Psoas muscle (tissue), 8 donors: ENCODE results near the gene GSDMA. TPM values are rescaled to one million over a fixed set of nuclear protein-coding genes. Genes with fewer than 3 reads are reported as not detected.

Experiments used
- ATAC-seq, 4 donors: fragments of 200-7000 bp; cut with Tn5 transposase; one replicate each; pipeline ENCODE4 v1.9.1; 2020; ENCODE audit warnings: moderate library complexity in 3 of 4, mild to moderate bottlenecking in 2 of 4
- DNase-seq, 2 donors: peaks; one replicate each; pipeline ENCODE4 v3.0.0-alpha.2; 2020
- H3K27ac ChIP-seq: fragments of 200-600 bp; one replicate; pipeline ENCODE4 v1.8.0; 2022
- H3K27me3 ChIP-seq, 3 donors: fragments of 200-600 bp in 1 of 3; one replicate each; pipeline versions ENCODE4 v1.6.1 to v1.8.0; 2013 to 2022; ENCODE audit warnings: low read length in 2 of 3, mild to moderate bottlenecking in 2 of 3, moderate library complexity in 1 of 3; ENCODE audit not compliant: insufficient read depth in 3 of 3
- H3K36me3 ChIP-seq, 2 donors: fragments of 200-600 bp in 1 of 2; one replicate each; pipeline versions ENCODE4 v1.6.1 to v1.8.0; 2013 to 2022; ENCODE audit warnings: low read depth in 1 of 2, mild to moderate bottlenecking in 1 of 2, moderate library complexity in 1 of 2; ENCODE audit not compliant: insufficient read depth in 1 of 2
- H3K4me1 ChIP-seq: fragments of 200-600 bp; one replicate; pipeline ENCODE4 v1.8.0; 2022
- H3K4me3 ChIP-seq: fragments of 200-600 bp; one replicate; pipeline ENCODE4 v1.8.0; 2022; ENCODE audit warnings: mild to moderate bottlenecking
- H3K9me3 ChIP-seq: fragments of 200-600 bp; one replicate; pipeline ENCODE4 v1.8.0; 2022
- WGBS, 3 donors: extraction: QIAGEN DNeasy Blood & Tissue Kit; methylation state at CpG; one replicate each; pipeline versions ENCODE4 v1.1.6 to v1.1.7; 2013; 5-methylcytosine and 5-hydroxymethylcytosine counted together
- intact Hi-C, 2 donors: fragments of 100-400 bp; cut with DNase I; formaldehyde crosslinking; loops; one replicate each; pipeline versions ENCODE4 v1.11.0 to v1.14.2; 2022
- polyA plus RNA-seq, 3 donors: library from polyadenylated mRNA; stranded (reverse); fragments of 200-250 nt; gene quantifications; one replicate each; pipeline ENCODE4 v1.2.3, GENCODE V29; 2013
- total RNA-seq, 4 donors: library from RNA; stranded (reverse); fragmentation: NEBNext Ultra II Directional in 2 of 4; extraction: Animal tissue kit (Norgen Biotek cat#: 25700) in 2 of 4; gene quantifications; one replicate each; pipeline versions ENCODE4 v1.2.1 to v1.2.4, GENCODE V29; 2021 to 2023
- TF ChIP-seq, protein P1 (sequence below): fragments of 200-600 bp; IDR thresholded peaks from one replicate; pipeline ENCODE4 v1.8.0; 2022; ENCODE audit warnings: antibody characterized with exemption
- donor health status: healthy with polysubstance abuse.
- donor health status: DM: no; HTN: no; CAD: no; lungs with moderate emphysema.
- donor health status: Bipolar disorder and iron deficiency.
- donor health status: healthy.
- donor health status: DM: yes; HTN: yes; CAD: no.
- donor health status: DM: no; HTN: no; CAD: no.
- donor health status: DM: no; HTN: no; CAD: no.
- donor health status: DM: yes; HTN: yes; CAD: no.

The GSDMA gene
- total and polyA plus RNA-seq, 7 donors = 0.03 to 0.32 (median 0.15) TPM; not detected in 3

DNA sequence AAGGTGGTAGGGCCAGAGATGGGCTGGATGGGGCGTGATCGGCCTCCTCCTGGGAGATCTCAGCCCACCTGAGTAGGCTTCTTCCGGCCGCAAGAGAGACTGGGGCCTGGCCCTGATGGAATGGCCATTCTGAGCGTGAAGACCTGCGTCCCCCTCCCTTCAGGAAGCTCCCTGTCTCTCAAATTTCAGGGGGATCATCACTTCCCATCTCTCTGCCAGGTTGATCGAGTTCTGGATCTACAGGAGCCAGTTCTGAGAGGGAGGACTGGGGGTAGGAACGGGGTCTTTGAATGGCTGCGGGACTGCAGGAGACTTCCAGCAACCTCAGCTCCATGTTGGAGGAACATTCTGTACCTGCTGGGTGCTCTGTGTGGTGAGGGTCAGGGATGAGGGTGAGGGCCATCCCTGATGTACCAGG lies 9.3 kb upstream of the GSDMA start:
- peaks cover 5% of the 10 kb centered on the region for H3K4me1 ChIP-seq
- peak overlapping the region; percentile 61 for H3K4me3 ChIP-seq
- H3K27ac ChIP-seq = peak overlapping the region; percentile 68
- H3K36me3 ChIP-seq = no peaks in the 10 kb centered on the region
- intact Hi-C loops = no loop called here
- TF ChIP-seq, protein P1, sequence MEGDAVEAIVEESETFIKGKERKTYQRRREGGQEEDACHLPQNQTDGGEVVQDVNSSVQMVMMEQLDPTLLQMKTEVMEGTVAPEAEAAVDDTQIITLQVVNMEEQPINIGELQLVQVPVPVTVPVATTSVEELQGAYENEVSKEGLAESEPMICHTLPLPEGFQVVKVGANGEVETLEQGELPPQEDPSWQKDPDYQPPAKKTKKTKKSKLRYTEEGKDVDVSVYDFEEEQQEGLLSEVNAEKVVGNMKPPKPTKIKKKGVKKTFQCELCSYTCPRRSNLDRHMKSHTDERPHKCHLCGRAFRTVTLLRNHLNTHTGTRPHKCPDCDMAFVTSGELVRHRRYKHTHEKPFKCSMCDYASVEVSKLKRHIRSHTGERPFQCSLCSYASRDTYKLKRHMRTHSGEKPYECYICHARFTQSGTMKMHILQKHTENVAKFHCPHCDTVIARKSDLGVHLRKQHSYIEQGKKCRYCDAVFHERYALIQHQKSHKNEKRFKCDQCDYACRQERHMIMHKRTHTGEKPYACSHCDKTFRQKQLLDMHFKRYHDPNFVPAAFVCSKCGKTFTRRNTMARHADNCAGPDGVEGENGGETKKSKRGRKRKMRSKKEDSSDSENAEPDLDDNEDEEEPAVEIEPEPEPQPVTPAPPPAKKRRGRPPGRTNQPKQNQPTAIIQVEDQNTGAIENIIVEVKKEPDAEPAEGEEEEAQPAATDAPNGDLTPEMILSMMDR = no peak
- H3K9me3 ChIP-seq = no peaks in the 10 kb centered on the region
- DNase-seq (no peak), ATAC-seq (no peak)
- no peaks in the 10 kb centered on the region for H3K27me3 ChIP-seq
- WGBS, 3 donors = 29 to 41% (median 38%) methylated on average over 8 to 9 of the region's 9 CpGs

DNA sequence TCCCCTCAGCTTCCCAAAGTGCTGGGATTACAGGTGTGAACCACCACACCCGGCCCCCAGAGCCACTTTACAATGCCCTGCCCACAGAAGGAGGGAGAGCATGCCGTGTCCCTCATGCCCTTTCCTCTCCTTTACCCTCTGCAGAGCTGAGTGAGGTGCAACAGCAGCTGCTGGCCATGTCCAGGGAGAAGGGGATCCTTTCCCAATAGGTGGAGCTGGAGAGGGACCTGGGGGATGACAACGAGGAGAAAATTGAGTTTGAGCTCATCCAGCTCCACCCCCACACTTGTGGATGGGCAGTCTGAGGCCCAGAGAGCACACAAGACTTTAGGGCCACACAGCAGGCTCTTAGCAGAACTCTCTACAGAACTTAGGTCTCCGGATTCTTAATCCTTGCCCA lies 7.9 kb upstream of the GSDMA start:
- H3K27me3 ChIP-seq = no peaks in the 10 kb centered on the region
- H3K4me1 ChIP-seq = peaks cover 5% of the 10 kb centered on the region
- no peaks in the 10 kb centered on the region for H3K9me3 ChIP-seq
- H3K27ac ChIP-seq = no peak overlapping the region
- TF ChIP-seq, protein P1 = no peak
- H3K4me3 ChIP-seq = no peak overlapping the region
- WGBS, 3 donors = 52 to 56% (median 53%) methylated on average over 4 of the region's 4 CpGs
- DNase-seq (no peak), ATAC-seq (no peak)
- no peaks in the 10 kb centered on the region for H3K36me3 ChIP-seq
- intact Hi-C loops = loop anchor here in 1 of 2 donors (5.0 kb wide), 1 partner anchor 72 kb away; no protein-coding TSS in a partner anchor

DNA sequence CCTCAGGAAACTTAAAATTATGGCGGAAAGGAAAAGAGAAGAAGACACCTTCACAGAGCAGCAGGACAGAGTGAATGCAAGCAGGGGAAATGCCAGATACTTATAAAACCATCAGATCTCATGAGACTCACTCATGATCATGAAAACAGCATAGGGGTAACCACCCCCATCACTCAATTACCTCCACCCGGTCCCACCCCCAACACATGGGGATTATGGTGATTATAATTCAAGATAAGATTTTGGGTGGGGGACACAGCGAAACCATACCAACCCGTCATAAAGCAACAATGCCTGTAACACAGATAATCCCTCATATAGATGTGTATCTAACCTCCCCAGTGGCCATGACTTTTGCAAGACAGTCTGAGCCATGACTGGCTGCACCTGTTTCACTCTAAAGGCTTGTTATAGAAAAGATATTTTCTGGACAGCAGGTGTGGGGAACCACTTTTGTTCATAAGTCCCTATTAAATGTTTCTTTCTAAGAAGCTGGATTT lies 7.0 kb upstream of the GSDMA start:
- Histone ChIP-seq H3K9me3 (no peaks in the 10 kb centered on the region), H3K27ac (no peak overlapping the region), H3K27me3 (no peaks in the 10 kb centered on the region), H3K36me3 (no peaks in the 10 kb centered on the region), H3K4me1 (peaks cover 5% of the 10 kb centered on the region), H3K4me3 (no peak overlapping the region)
- no peak for ATAC-seq
- TF ChIP-seq, protein P1 = no peak
- 70 to 75% (median 74%) methylated on average over 4 of the region's 4 CpGs for WGBS, 3 donors
- intact Hi-C loops = loop anchor here in 1 of 2 donors (5.0 kb wide), 1 partner anchor 72 kb away; no protein-coding TSS in a partner anchor
- no peak for DNase-seq

DNA sequence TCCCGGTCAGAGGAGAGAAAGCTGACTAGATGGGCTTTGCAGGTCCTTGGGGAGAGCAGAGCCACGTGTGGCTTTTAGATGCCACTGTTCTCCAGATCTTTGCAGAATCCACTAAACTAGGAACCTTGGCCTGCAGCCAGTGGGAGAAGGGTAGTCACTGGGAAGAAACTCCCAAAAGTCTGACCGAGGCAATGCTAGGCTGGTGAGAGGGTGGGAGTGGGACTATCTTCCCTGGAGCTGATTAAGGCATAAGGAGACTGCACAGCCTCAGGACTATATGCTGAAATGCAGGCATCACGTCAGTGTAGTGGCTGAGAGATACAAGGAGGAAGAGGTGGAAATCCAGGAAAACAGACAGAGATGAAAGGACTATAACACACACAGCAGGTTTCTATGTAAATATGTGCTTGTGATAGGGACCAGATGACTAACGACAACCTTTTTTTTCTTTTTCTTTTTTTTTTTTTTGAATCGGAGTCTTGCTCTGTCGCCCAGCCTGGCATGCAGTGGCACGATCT lies 2.2 kb upstream of the GSDMA start:
- Histone ChIP-seq H3K4me1 (no peaks in the 10 kb centered on the region), H3K4me3 (no peak overlapping the region), H3K27ac (no peak overlapping the region), H3K27me3 (no peaks in the 10 kb centered on the region), H3K36me3 (no peaks in the 10 kb centered on the region), H3K9me3 (no peaks in the 10 kb centered on the region)
- 62 to 71% (median 67%) methylated on average over 8 of the region's 8 CpGs for WGBS, 3 donors
- TF ChIP-seq, protein P1 = no peak
- intact Hi-C loops = no loop called here
- DNase-seq (no peak), ATAC-seq (no peak)

DNA sequence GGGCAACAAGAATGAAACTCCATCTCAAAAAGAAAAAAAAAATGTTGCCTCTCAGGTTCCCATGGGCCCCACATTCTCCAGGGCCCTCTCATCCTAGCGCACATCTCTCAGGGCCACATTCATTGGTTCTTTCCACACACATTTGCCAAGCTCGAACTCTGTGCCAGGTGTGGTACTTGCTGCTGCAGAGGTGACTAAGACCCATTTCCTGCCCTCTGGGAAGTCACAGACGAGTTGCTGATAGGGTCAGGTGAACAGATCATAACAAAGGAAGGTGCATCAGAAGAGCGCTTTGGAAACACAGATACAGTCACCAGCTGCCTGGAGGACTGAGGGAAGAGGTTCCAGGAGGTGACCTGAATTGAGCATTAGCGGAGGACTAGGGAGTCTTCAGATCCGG lies 1.0 kb downstream of the GSDMA start:
- Histone ChIP-seq H3K27me3 (no peaks in the 10 kb centered on the region), H3K27ac (no peak overlapping the region), H3K9me3 (no peaks in the 10 kb centered on the region), H3K4me3 (no peak overlapping the region), H3K36me3 (no peaks in the 10 kb centered on the region), H3K4me1 (no peaks in the 10 kb centered on the region)
- WGBS, 3 donors = 74 to 81% (median 79%) methylated on average over 6 of the region's 6 CpGs
- DNase-seq (no peak), ATAC-seq (no peak)
- intact Hi-C loops = loop anchor here in 1 of 2 donors (2.0 kb wide), 1 partner anchor 15 kb away; no protein-coding TSS in a partner anchor
- TF ChIP-seq, protein P1 = no peak
